CD4-positive, alpha-beta T cell treated with Interleukin-21 for 1 hour (primary cell): ENCODE measurements around the gene PPP2R1B.
"Not testable (repeated sequence)": the region's sequence is repeated elsewhere in the genome, so short reads cannot be mapped to it uniquely, and the experiment has no call there.

Source experiments
- DNase-seq: peaks from one replicate; pipeline ENCODE4 v3.0.0-alpha.2; 2020

PPP2R1B gene

DNA sequence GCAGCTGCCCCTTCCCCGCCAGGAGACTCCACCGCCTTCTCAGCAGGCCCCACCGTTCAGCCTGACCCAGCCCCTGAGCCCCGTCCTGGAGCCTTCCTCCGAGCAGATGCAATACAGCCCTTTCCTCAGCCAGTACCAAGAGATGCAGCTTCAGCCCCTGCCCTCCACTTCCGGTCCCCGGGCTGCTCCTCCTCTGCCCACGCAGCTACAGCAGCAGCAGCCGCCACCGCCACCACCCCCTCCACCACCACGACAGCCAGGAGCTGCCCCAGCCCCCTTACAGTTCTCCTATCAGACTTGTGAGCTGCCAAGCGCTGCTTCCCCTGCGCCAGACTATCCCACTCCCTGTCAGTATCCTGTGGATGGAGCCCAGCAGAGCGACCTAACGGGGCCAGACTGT is 42.6 kb downstream of the PPP2R1B start:
- no peak for DNase-seq

GRCh38 chr11:111722501-111722900 is 43.7 kb downstream of the PPP2R1B start:
- DNase-seq, result no peak

- DNase-seq, result no peak
Observed at GRCh38 chr11:111720801-111721494, 45.2 kb downstream of the PPP2R1B start.

- no peak for DNase-seq
Observed at GRCh38 chr11:111719379-111719778, 46.8 kb downstream of the PPP2R1B start.

GRCh38 chr11:111718859-111719258 is 47.3 kb downstream of the PPP2R1B start:
- no peak for DNase-seq

- DNase-seq, result no peak
Observed at GRCh38 chr11:111718436-111718835, 47.8 kb downstream of the PPP2R1B start.

GRCh38 chr11:111717660-111718059 is 48.5 kb downstream of the PPP2R1B start:
- DNase-seq, result not testable (repeated sequence)

- no peak for DNase-seq
Observed at GRCh38 chr11:111715142-111715816, 50.9 kb downstream of the PPP2R1B start.

DNA sequence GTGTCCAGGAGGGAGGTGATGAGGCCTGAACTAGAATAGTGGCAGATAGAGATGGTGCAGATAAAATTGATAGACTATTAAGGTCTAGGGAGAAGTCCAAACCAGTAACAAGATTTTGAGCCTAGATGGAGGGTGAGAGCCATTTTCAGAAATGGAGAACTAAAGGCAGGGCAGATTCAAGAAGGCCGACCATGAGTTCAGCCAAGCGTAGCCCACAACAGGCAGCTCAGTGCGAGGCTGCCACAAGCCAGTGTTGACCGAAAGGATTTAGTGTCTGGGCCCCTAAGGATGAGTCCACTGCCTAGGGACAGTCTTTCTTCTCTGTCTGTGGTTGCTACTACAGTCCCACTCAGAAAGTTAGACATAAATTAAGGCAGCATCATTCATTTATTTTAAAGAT is 51.7 kb downstream of the PPP2R1B start:
- DNase-seq, result no peak

GRCh38 chr11:111707691-111708067 is 58.5 kb downstream of the PPP2R1B start:
- DNase-seq, result no peak

- no peak for DNase-seq
Observed at GRCh38 chr11:111707039-111707690, 59.0 kb downstream of the PPP2R1B start.

- DNase-seq, result no peak
Observed at GRCh38 chr11:111703576-111703975, 62.6 kb downstream of the PPP2R1B start.

DNA sequence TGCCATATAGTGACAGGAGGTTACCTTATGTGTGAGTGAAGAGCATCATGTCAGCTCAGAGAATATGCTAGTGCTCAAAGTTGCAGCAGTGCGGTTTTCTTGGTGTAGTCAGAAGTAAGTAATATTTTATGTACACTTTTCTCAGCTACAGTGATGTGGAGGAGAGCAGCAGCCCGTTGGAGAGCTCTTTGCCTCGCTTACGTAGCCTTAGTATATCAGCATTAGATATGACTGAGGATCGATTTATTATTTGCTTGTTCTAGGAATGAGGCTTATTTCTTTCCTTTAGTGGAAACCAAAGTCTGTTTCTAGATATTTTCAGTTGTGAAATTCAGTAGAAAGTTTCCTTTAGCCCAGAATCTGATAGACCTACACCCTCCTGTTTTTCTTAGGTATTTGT is 63.6 kb downstream of the PPP2R1B start:
- DNase-seq, result no peak

DNA sequence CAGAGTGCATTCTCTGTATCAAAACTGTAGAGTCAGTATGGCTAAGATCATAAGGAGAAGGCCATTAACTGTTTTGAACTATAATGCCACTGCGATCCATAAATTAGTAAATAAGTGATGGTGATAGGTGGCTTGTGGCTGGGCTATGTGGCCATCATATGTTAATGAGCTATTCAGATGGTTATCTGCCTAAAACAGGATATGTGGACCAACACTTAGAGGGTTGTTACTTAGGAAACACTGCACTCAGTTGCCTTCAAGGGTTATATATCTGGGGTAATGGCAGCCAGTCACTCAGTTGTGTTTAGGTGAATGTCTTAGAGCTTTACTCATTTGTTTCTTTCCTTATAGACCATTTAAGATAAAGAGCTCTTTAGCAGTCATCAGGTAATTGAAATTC is 66.0 kb downstream of the PPP2R1B start:
- no peak for DNase-seq

DNA sequence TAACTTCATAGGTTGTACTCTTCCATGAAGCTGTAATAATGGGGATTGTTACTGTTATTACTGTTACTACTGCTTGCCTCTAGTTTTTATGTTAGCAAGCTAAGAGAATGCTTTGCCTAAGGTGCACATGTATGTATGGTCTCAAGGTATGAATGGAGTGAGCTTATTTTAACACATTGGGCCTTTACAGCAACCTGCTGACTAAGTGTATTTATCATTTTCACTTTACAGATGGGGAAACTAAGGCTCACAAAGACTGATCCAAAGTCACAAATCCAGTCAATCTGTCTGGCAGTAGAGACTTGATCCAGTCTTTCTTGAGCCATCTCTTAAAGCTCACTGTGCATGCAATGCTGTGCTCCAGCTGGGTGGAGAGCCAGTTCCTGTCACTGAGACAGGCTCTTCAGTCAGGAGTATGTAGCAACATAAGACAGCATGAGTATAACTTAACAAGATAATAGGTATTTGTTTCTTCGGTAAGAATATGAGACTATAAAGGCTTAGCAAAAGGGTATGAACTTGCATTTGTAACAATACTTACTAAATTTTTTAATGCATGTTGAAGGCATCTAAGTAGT is 66.5 kb downstream of the PPP2R1B start:
- DNase-seq, result no peak

DNA sequence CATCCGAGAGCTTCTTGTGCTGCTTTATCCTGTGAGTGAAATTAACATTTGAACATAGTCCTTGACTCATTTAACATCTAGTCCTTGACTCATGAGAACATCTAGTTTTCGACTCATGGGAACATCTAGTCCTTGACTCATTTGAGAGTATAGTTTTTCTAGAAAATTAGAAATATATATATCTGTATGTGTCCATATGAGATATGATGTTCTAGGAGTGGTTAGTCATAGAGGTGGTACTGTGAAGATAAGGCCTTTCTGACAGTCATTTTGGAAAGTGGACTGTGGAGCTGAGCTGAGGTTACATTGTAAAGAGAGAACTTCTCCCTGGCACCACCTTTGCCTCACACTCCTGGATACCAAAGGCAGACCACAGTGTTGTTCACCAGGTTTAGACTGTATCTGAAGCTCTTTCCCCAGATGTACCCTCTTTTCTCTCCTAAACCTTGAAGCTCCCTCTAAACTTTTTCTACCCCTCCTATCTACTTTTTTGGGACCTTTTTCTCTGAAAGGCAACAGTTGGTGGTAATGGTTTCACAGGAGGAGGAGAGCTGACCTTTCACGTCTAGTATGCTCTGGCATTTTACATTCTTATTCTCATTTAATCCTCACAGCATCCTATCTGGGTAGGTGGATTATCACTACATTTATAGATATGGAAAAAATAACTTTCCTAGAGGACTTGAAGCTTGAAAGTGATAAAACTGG is 67.2 kb downstream of the PPP2R1B start:
- DNase-seq, result no peak

- no peak for DNase-seq
Observed at GRCh38 chr11:111697933-111698371, 68.2 kb downstream of the PPP2R1B start.

DNA sequence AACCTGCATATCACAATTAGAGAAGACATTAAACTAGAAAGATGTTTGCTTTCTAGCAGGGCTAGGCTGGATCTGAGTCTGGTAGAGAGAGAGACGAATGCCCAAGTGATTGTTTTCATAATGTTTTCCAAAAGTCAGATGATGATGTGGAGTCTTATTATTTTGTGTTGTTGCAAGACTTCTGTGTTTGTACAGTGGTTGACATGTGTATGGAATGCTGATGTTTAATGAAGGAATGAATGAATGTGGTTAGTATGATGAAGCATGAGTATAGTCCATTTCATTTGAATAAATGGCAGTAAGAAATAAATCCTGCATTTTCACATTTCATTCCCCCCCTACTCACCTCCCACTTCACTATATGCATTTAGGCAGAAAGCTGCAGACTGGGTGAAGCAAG is 69.6 kb downstream of the PPP2R1B start:
- no peak for DNase-seq

GRCh38 chr11:111694851-111695250 is 71.3 kb downstream of the PPP2R1B start:
- no peak for DNase-seq

GRCh38 chr11:111693224-111693937 is 72.8 kb downstream of the PPP2R1B start:
- no peak for DNase-seq

GRCh38 chr11:111691741-111692140 is 74.4 kb downstream of the PPP2R1B start:
- DNase-seq, result no peak

- DNase-seq, result no peak
Observed at GRCh38 chr11:111691176-111691575, 75.0 kb downstream of the PPP2R1B start.
